SK-N-SH treated with all-trans-retinoic acid at 6 μM for 48 hours (cell line): ENCODE data around the gene HSD17B14.

Experiments used
- ARNTL ChIP-seq: fragments of 450-650 bp; formaldehyde crosslinking; IDR thresholded peaks from 2 replicates; pipeline ENCODE4 v1.5.0; 2020; ENCODE audit warnings: low read depth, mild to moderate bottlenecking, moderate library complexity, borderline replicate concordance
- BACH2 ChIP-seq: fragments of 250-450 bp; sonication (Bioruptor Pico); IDR thresholded peaks from 2 replicates; pipeline ENCODE4 v1.9.0; 2021; ENCODE audit warnings: mild to moderate bottlenecking, borderline replicate concordance
- CREB5 ChIP-seq: fragments of 250-450 bp; sonication (Bioruptor Pico); IDR thresholded peaks from 2 replicates; pipeline ENCODE4 v1.5.1; 2020; ENCODE audit warnings: low read depth, mild to moderate bottlenecking, moderate library complexity
- CSDC2 ChIP-seq: fragments of 250-450 bp; sonication (Bioruptor Pico); IDR thresholded peaks from 2 replicates; pipeline ENCODE4 v1.5.0; 2020; ENCODE audit warnings: mild to moderate bottlenecking, moderate library complexity
- ESRRG ChIP-seq: fragments of 250-450 bp; sonication (Bioruptor Pico); IDR thresholded peaks from 2 replicates; pipeline ENCODE4 v1.6.1; 2021; ENCODE audit warnings: mild to moderate bottlenecking
- GLIS3 ChIP-seq: fragments of 250-450 bp; sonication (Bioruptor Pico); IDR thresholded peaks from 2 replicates; pipeline ENCODE4 v1.5.0; 2020; ENCODE audit warnings: mild to moderate bottlenecking, moderate library complexity
- ISL1 ChIP-seq: fragments of 250-450 bp; sonication (Bioruptor Pico); IDR thresholded peaks from 2 replicates; pipeline ENCODE4 v2.1.2; 2022; ENCODE audit warnings: mild to moderate bottlenecking, moderate library complexity
- PATZ1 ChIP-seq: fragments of 250-450 bp; sonication (Bioruptor Pico); IDR thresholded peaks from 2 replicates; pipeline ENCODE4 v1.8.0; 2020; ENCODE audit warnings: mild to moderate bottlenecking, moderate library complexity, borderline replicate concordance
- PPARA ChIP-seq: fragments of 250-450 bp; sonication (Bioruptor Pico); IDR thresholded peaks from 2 replicates; pipeline ENCODE4 v1.5.0; 2020; ENCODE audit warnings: mild to moderate bottlenecking, borderline replicate concordance
- RARB ChIP-seq: fragments of 250-450 bp; sonication (Bioruptor Pico); IDR thresholded peaks from 2 replicates; pipeline ENCODE4 v1.8.0; 2021; ENCODE audit warnings: mild to moderate bottlenecking, moderate library complexity
- TCF4 ChIP-seq: fragments of 250-450 bp; sonication (Bioruptor Pico); IDR thresholded peaks from 2 replicates; pipeline ENCODE4 v1.8.0; 2021; ENCODE audit warnings: mild to moderate bottlenecking, moderate library complexity, borderline replicate concordance
- TSHZ2 ChIP-seq: fragments of 250-450 bp; sonication (Bioruptor Pico); IDR thresholded peaks from 2 replicates; pipeline ENCODE4 v1.5.0; 2020; ENCODE audit warnings: mild to moderate bottlenecking, moderate library complexity

GRCh38 chr19:48821633-48822032 is 14.7 kb downstream of the HSD17B14 start:
- no peak for TF ChIP-seq PPARA (CRISPR knock-in tag)
- TF ChIP-seq BACH2 (CRISPR knock-in tag): no peak
- TF ChIP-seq PATZ1 (CRISPR knock-in tag): no peak
- no peak for TF ChIP-seq CREB5 (CRISPR knock-in tag)
- no peak for TF ChIP-seq ESRRG (CRISPR knock-in tag)
- no peak for TF ChIP-seq ISL1 (CRISPR knock-in tag)
- TF ChIP-seq RARB (CRISPR knock-in tag): no peak
- no peak for TF ChIP-seq CSDC2
- TF ChIP-seq GLIS3 (CRISPR knock-in tag): no peak
- TF ChIP-seq TSHZ2 (CRISPR knock-in tag): no peak
- TF ChIP-seq ARNTL (CRISPR knock-in tag): no peak
- no peak for TF ChIP-seq TCF4 (CRISPR knock-in tag)
